ENCODE results near the gene SART3.

Gene SART3

GRCh38 chr12:108518101-108518715, 42.8 kb downstream of the SART3 start:
- TF ChIP-seq CTCF (IDR thresholded peaks at IDR 0.05; ENCODE audit: insufficient read depth, low read length, poor library complexity, severe bottlenecking) = no peak
- H3K4me3 ChIP-seq (replicated peaks; ENCODE audit: low read depth, low read length) = no peak overlapping the region
- H3K36me3 ChIP-seq (ENCODE audit: control insufficient read depth, insufficient read depth, low read length) = peaks cover 44% of the 10 kb centered on the region
- H3K27me3 ChIP-seq (replicated peaks; ENCODE audit: control insufficient read depth, insufficient read depth, low read length) = no peaks in the 10 kb centered on the region
- DNase-seq (ENCODE audit: extremely low read depth, insufficient read length) = no peak

- no peak overlapping the region for H3K4me3 ChIP-seq (replicated peaks; ENCODE audit: low read depth, low read length)
- DNase-seq (ENCODE audit: extremely low read depth, insufficient read length) = no peak
- no peaks in the 10 kb centered on the region for H3K27me3 ChIP-seq (replicated peaks; ENCODE audit: control insufficient read depth, insufficient read depth, low read length)
- no peak for TF ChIP-seq CTCF (IDR thresholded peaks at IDR 0.05; ENCODE audit: insufficient read depth, low read length, poor library complexity, severe bottlenecking)
- peaks cover 37% of the 10 kb centered on the region for H3K36me3 ChIP-seq (ENCODE audit: control insufficient read depth, insufficient read depth, low read length)
Measured at GRCh38 chr12:108517288-108518100, 43.5 kb downstream of the SART3 start.

- TF ChIP-seq CTCF (IDR thresholded peaks at IDR 0.05; ENCODE audit: insufficient read depth, low read length, poor library complexity, severe bottlenecking) = peak; percentile 25
- DNase-seq (ENCODE audit: extremely low read depth, insufficient read length) = no peak
- Histone ChIP-seq H3K27me3 (replicated peaks; ENCODE audit: control insufficient read depth, insufficient read depth, low read length) (no peaks in the 10 kb centered on the region), H3K4me3 (replicated peaks; ENCODE audit: low read depth, low read length) (peak overlapping the region; percentile 91), H3K36me3 (ENCODE audit: control insufficient read depth, insufficient read depth, low read length) (peaks cover 34% of the 10 kb centered on the region)
Measured at GRCh38 chr12:108516511-108517275, 44.3 kb downstream of the SART3 start.

- Histone ChIP-seq H3K4me3 (replicated peaks; ENCODE audit: low read depth, low read length) (peak overlapping the region; percentile 91), H3K36me3 (ENCODE audit: control insufficient read depth, insufficient read depth, low read length) (peaks cover 30% of the 10 kb centered on the region), H3K27me3 (replicated peaks; ENCODE audit: control insufficient read depth, insufficient read depth, low read length) (no peaks in the 10 kb centered on the region)
- peak; percentile 35 for DNase-seq (ENCODE audit: extremely low read depth, insufficient read length)
- TF ChIP-seq CTCF (IDR thresholded peaks at IDR 0.05; ENCODE audit: insufficient read depth, low read length, poor library complexity, severe bottlenecking) = no peak
Measured at GRCh38 chr12:108515916-108516315, 45.1 kb downstream of the SART3 start.

GRCh38 chr12:108514973-108515814, 45.8 kb downstream of the SART3 start, which contains the start of gene FICD:
Gene FICD (plus strand): TSS chr12:108515277. CDS start chr12:108516973, 1,696 bp downstream.
- peak; percentile 15 for TF ChIP-seq CTCF (IDR thresholded peaks at IDR 0.05; ENCODE audit: insufficient read depth, low read length, poor library complexity, severe bottlenecking)
- Histone ChIP-seq H3K4me3 (replicated peaks; ENCODE audit: low read depth, low read length) (peak within 1 kb of the TSS; percentile 91), H3K36me3 (ENCODE audit: control insufficient read depth, insufficient read depth, low read length) (peaks cover 26% of the 10 kb centered on the region), H3K27me3 (replicated peaks; ENCODE audit: control insufficient read depth, insufficient read depth, low read length) (no peaks in the 10 kb centered on the region)
- peak; percentile 99 for DNase-seq (ENCODE audit: extremely low read depth, insufficient read length)
